Fibroblast of skin of left quadriceps (primary cell): ENCODE results near the gene SIT1.
"Not testable (repeated sequence)": the region's sequence is repeated elsewhere in the genome, so short reads cannot be mapped to it uniquely, and the experiment has no call there.

Source experiments
- DNase-seq, 2 experiments: peaks; one replicate each; pipeline ENCODE4 v3.0.0-alpha.2; 2013; ENCODE audit warnings: low read depth in 2 of 2

SIT1 gene

GRCh38 chr9:35660966-35661415, 10.3 kb upstream of the SIT1 start:
- no peak for DNase-seq

GRCh38 chr9:35659340-35659739, 8.6 kb upstream of the SIT1 start:
- no peak for DNase-seq

- DNase-seq = no peak
These were observed 8.2 kb upstream of the SIT1 start for GRCh38 chr9:35658968-35659220.

GRCh38 chr9:35658137-35658967, 7.6 kb upstream of the SIT1 start, which contains the start of gene CCDC107:
Gene CCDC107, plus strand, starts transcription at chr9:35658292. Its CDS starts 88 bp downstream, at chr9:35658380.
- DNase-seq = peak in 1 of 2 experiments; percentile 60

GRCh38 chr9:35657546-35658136, 6.9 kb upstream of the SIT1 start, which contains the start of gene RMRP:
Gene RMRP, minus strand, starts transcription at chr9:35658019.
- DNase-seq = peak; percentile 99

GRCh38 chr9:35656831-35657545, 6.3 kb upstream of the SIT1 start:
- DNase-seq = no peak

GRCh38 chr9:35656348-35656747, 5.6 kb upstream of the SIT1 start:
- DNase-seq = no peak

GRCh38 chr9:35653611-35654010, 2.9 kb upstream of the SIT1 start:
- DNase-seq = no peak

GRCh38 chr9:35652829-35653209, 2.1 kb upstream of the SIT1 start:
- no peak for DNase-seq

GRCh38 chr9:35651956-35652828, 1.5 kb upstream of the SIT1 start:
- DNase-seq = no peak

GRCh38 chr9:35649431-35650340, 1.0 kb downstream of the SIT1 start:
- no peak for DNase-seq

- DNase-seq = peak; percentile 64 to 66
These were observed 4.0 kb downstream of the SIT1 start for GRCh38 chr9:35646533-35647265.

- DNase-seq = no peak
These were observed 4.6 kb downstream of the SIT1 start for GRCh38 chr9:35646153-35646532.

GRCh38 chr9:35645736-35646135, 5.0 kb downstream of the SIT1 start:
- not testable (repeated sequence) for DNase-seq

- DNase-seq = no peak
These were observed 7.7 kb downstream of the SIT1 start for GRCh38 chr9:35643046-35643445.

GRCh38 chr9:35641478-35641877, 9.3 kb downstream of the SIT1 start:
- DNase-seq = not testable (repeated sequence)

- not testable (repeated sequence) for DNase-seq
These were observed 10.3 kb downstream of the SIT1 start for GRCh38 chr9:35640431-35640830.

- DNase-seq = no peak
These were observed 11.1 kb downstream of the SIT1 start for GRCh38 chr9:35639631-35640030.

- DNase-seq = not testable (repeated sequence)
These were observed 11.5 kb downstream of the SIT1 start for GRCh38 chr9:35639225-35639624.

GRCh38 chr9:35638751-35639150, 12.0 kb downstream of the SIT1 start:
- DNase-seq = not testable (repeated sequence)
